K562 (cell line): ENCODE data around the gene POLR3E. TPM values are rescaled to one million over a fixed set of nuclear protein-coding genes. Genes with fewer than 3 reads are reported as not detected.

Source experiments
- ATAC-seq: fragments of 200-7000 bp; cut with Tn5 transposase; 3 replicates; pipeline ENCODE4 v1.9.1; 2020; ENCODE audit warnings: moderate library complexity
- BruUV-seq: library from RNA; stranded (reverse); fragments of 400-500 nt; replicated peaks from 2 replicates; lab custom pipeline; 2021; lab: Mats Ljungman, UMichigan
- CTCF ChIA-PET: fragments of 300-600 bp; formaldehyde crosslinking; extraction: SDS; loops from one replicate; lab custom pipeline; 2021; ENCODE audit warnings: low intra/inter-chr PET ratio; lab: Yijun Ruan, JAX
- POLR2A ChIA-PET: fragments of 300-600, 350-650 bp; sonication (Branson Sonifier 250); formaldehyde crosslinking; extraction: SDS; loops from one replicate; lab custom pipeline; 2021; ENCODE audit warnings: antibody characterized with exemption, inconsistent platforms; lab: Yijun Ruan, JAX
- DNase-seq, 4 experiments: peaks; one replicate each; pipeline versions ENCODE4 v3.0.0 to v3.0.0-alpha.2; 2011 to 2018; ENCODE audit warnings: low spot score in 3 of 4, mixed read lengths in 3 of 4; ENCODE audit errors: extremely low read depth in 1 of 4
- FAIRE-seq: peaks from 2 replicates; lab custom pipeline; 2011; peaks lifted over from hg19 to GRCh38; lab: Jason Lieb, UNC
- H2AFZ ChIP-seq: 2 replicates; pipeline ENCODE4 v1.6.0; 2011; ENCODE audit warnings: low read depth, low read length, control low read depth, inconsistent platforms
- H3K27ac ChIP-seq: fragments of 200-600 bp; 3 replicates; pipeline ENCODE4 v1.8.0; 2011; ENCODE audit warnings: low read depth, mild to moderate bottlenecking, control low read depth, inconsistent platforms, low read length, moderate library complexity, mixed read lengths; ENCODE audit errors: extremely low read depth
- H3K27me3 ChIP-seq, 2 experiments: fragments of 300-600 bp in 1 of 2; 2 replicates in 1 of 2; 3 replicates in 1 of 2; pipeline versions ENCODE4 v1.6.0 to v1.8.0; 2011; ENCODE audit warnings: inconsistent platforms in 2 of 2, low read length in 2 of 2, mild to moderate bottlenecking in 1 of 2, mixed read lengths in 1 of 2, moderate library complexity in 1 of 2; ENCODE audit not compliant: control insufficient read depth in 2 of 2, insufficient read depth in 2 of 2
- H3K36me3 ChIP-seq: fragments of 300-600 bp; 3 replicates; pipeline ENCODE4 v1.8.0; 2011; ENCODE audit warnings: mild to moderate bottlenecking, low read length, inconsistent platforms; ENCODE audit not compliant: control insufficient read depth, insufficient read depth
- H3K4me1 ChIP-seq, 2 experiments: fragments of 200-600 bp in 1 of 2; replicated peaks in 1 of 2; 2 replicates in 1 of 2; 3 replicates in 1 of 2; pipeline versions ENCODE4 v1.5.1 to v1.8.0; 2011; ENCODE audit warnings: inconsistent platforms in 2 of 2, low read length in 2 of 2, mild to moderate bottlenecking in 1 of 2, mixed read lengths in 1 of 2, moderate library complexity in 1 of 2; ENCODE audit not compliant: control insufficient read depth in 2 of 2, insufficient read depth in 2 of 2
- H3K4me2 ChIP-seq: 2 replicates; pipeline ENCODE4 v1.6.1; 2011; ENCODE audit warnings: low read length, control low read depth, inconsistent platforms, mixed read lengths; ENCODE audit not compliant: insufficient read depth
- H3K4me3 ChIP-seq: fragments of 200-600 bp; sonication (generic), shearing (Covaris generic); 2 replicates; pipeline ENCODE4 v1.5.1; 2016; ENCODE audit warnings: control low read depth, inconsistent platforms
- H3K79me2 ChIP-seq: fragments of 200-600 bp; 3 replicates; pipeline ENCODE4 v1.8.0; 2011; ENCODE audit warnings: low read length, inconsistent platforms; ENCODE audit not compliant: control insufficient read depth, insufficient read depth
- H3K9ac ChIP-seq, 2 experiments: 2 replicates each; pipeline versions ENCODE4 v1.6.0 to v1.6.1; 2011; ENCODE audit warnings: low read depth in 2 of 2, low read length in 2 of 2, control low read depth in 1 of 2, inconsistent platforms in 1 of 2, mild to moderate bottlenecking in 1 of 2, mixed read lengths in 1 of 2; ENCODE audit not compliant: insufficient read depth in 1 of 2
- H3K9me1 ChIP-seq: one replicate; pipeline ENCODE4 v1.6.0; 2011; ENCODE audit warnings: inconsistent platforms, mild to moderate bottlenecking, low read length, moderate library complexity; ENCODE audit not compliant: control insufficient read depth, insufficient read depth
- H3K9me3 ChIP-seq: replicated peaks from 2 replicates; pipeline ENCODE4 v1.5.1; 2011; ENCODE audit warnings: low read depth, low read length, inconsistent platforms; ENCODE audit not compliant: control insufficient read depth, insufficient read depth
- H4K20me1 ChIP-seq: replicated peaks from 2 replicates; pipeline ENCODE4 v1.6.1; 2011; ENCODE audit warnings: low read length, inconsistent platforms, mixed read lengths; ENCODE audit not compliant: control insufficient read depth, insufficient read depth
- BDP1 ChIP-seq: IDR thresholded peaks from 3 replicates; pipeline ENCODE4 v1.6.1; 2011; ENCODE audit not compliant: insufficient read length, insufficient read depth
- CREM ChIP-seq: IDR thresholded peaks from 2 replicates; pipeline ENCODE4 v1.6.1; 2014; ENCODE audit warnings: antibody characterized with exemption, low read depth
- ELK1 ChIP-seq: sonication (generic); formaldehyde crosslinking; IDR thresholded peaks from 2 replicates; pipeline ENCODE4 v1.8.1; 2022; ENCODE audit warnings: missing genetic modification reagents
- ETS2 ChIP-seq: IDR thresholded peaks from 2 replicates; pipeline ENCODE4 v1.6.1; 2016; ENCODE audit warnings: borderline replicate concordance, missing genetic modification characterization, mild to moderate bottlenecking, moderate library complexity, missing compliant biosample characterization; ENCODE audit not compliant: poor library complexity, severe bottlenecking
- HDAC1 ChIP-seq, 2 experiments: fragments of 450-650 bp; IDR thresholded peaks; 2 replicates each; pipeline ENCODE4 v1.6.1; 2016 to 2017; ENCODE audit warnings: inconsistent platforms in 1 of 2, mild to moderate bottlenecking in 1 of 2, moderate library complexity in 1 of 2
- JUN ChIP-seq, 2 experiments: sonication (generic) in 1 of 2; formaldehyde crosslinking in 1 of 2; IDR thresholded peaks; 2 replicates each; pipeline versions ENCODE4 v1.6.1 to v1.8.0; 2012 to 2022; ENCODE audit warnings: borderline replicate concordance in 2 of 2, mild to moderate bottlenecking in 2 of 2, improper control_type of control experiment in 1 of 2, low read depth in 1 of 2, low read length in 1 of 2, missing genetic modification reagents in 1 of 2
- LEF1 ChIP-seq: fragments of 450-650 bp; IDR thresholded peaks from 2 replicates; pipeline ENCODE4 v1.6.1; 2016; ENCODE audit warnings: mild to moderate bottlenecking
- MEF2D ChIP-seq: conservative IDR thresholded peaks from 2 replicates; pipeline ENCODE4 v1.6.1; 2016; ENCODE audit warnings: low read depth, missing genetic modification characterization, missing compliant biosample characterization
- PHF21A ChIP-seq: fragments of 450-650 bp; IDR thresholded peaks from 2 replicates; pipeline ENCODE4 v1.6.1; 2017; ENCODE audit warnings: low read depth, borderline replicate concordance
- PTRF ChIP-seq: fragments of 450-650 bp; IDR thresholded peaks from 2 replicates; pipeline ENCODE4 v1.6.1; 2016; ENCODE audit warnings: mild to moderate bottlenecking, missing genetic modification characterization, missing compliant biosample characterization
- RAD51 ChIP-seq: fragments of 450-650 bp; IDR thresholded peaks from 2 replicates; pipeline ENCODE4 v1.7.1; 2016; ENCODE audit warnings: low read depth, mild to moderate bottlenecking, borderline replicate concordance
- RFX7 ChIP-seq: fragments of 250-450 bp; sonication (Bioruptor Pico); IDR thresholded peaks from 2 replicates; pipeline ENCODE4 v1.5.1; 2021; ENCODE audit warnings: mild to moderate bottlenecking
- SETDB1 ChIP-seq: IDR thresholded peaks from one replicate; pipeline ENCODE4 v1.6.1; 2012; ENCODE audit warnings: low read length, control low read depth, inconsistent platforms
- SFPQ ChIP-seq: fragments of 200-400 bp; formaldehyde crosslinking; IDR thresholded peaks from 2 replicates; pipeline ENCODE4 v1.6.1; 2017; ENCODE audit warnings: mild to moderate bottlenecking, low read depth, low read length, moderate library complexity
- TAF15 ChIP-seq: fragments of 200-400 bp; formaldehyde crosslinking; IDR thresholded peaks from 2 replicates; pipeline ENCODE4 v1.6.1; 2017; ENCODE audit warnings: mild to moderate bottlenecking, low read depth, low read length, moderate library complexity
- TCF7L2 ChIP-seq: fragments of 150-350 bp; IDR thresholded peaks from 2 replicates; pipeline ENCODE4 v1.6.1; 2016; ENCODE audit warnings: low read depth, mild to moderate bottlenecking, low read length, moderate library complexity
- ZNF354B ChIP-seq: fragments of 250-450 bp; sonication (Bioruptor Pico); IDR thresholded peaks from 2 replicates; pipeline ENCODE4 v1.4.0; 2020
- ZNF589 ChIP-seq: fragments of 200-800 bp; sonication (Bioruptor generic); IDR thresholded peaks from 2 replicates; pipeline ENCODE4 v1.6.1; 2016; ENCODE audit warnings: low read depth, missing genetic modification characterization, missing compliant biosample characterization
- ZNF785 ChIP-seq: fragments of 250-450 bp; sonication (Bioruptor Pico); IDR thresholded peaks from 2 replicates; pipeline ENCODE4 v1.4.0; 2020; ENCODE audit warnings: mild to moderate bottlenecking
- WGBS: fragments of 100-300 bp; shearing (Covaris generic); methylation state at CpG from one replicate; pipeline ENCODE4 v1.1.6; 2016; ENCODE audit warnings: low coverage, mixed read lengths; ENCODE audit not compliant: insufficient coverage; ENCODE audit errors: missing lambda C conversion rate; 5-methylcytosine and 5-hydroxymethylcytosine counted together
- in situ Hi-C: fragments of 300-500 bp; cut with MboI; formaldehyde crosslinking; loops from 4 replicates; pipeline ENCODE4 v1.15.0; 2018; ENCODE audit warnings: inconsistent platforms, mixed read lengths
- intact Hi-C: fragments of 100-400 bp; cut with micrococcal nuclease; formaldehyde crosslinking; loops from 2 replicates; pipeline ENCODE4 v1.14.2; 2022
- polyA plus RNA-seq, 8 experiments: library from polyadenylated mRNA; depleted of rRNA in 4 of 8; stranded (reverse) in 5 of 8; unstranded in 3 of 8; fragments of >200 nt; fragmentation: Nextera tagmentation in 2 of 8; fragmentation: Illumina TruSeq in 1 of 8; extraction: Ambion mirVana in 2 of 8; extraction: Trizol in 1 of 8; gene quantifications; 2 replicates each; pipeline versions ENCODE4 v1.2.1 to v1.2.3, GENCODE V29; 2011 to 2014; ENCODE audit warnings: inconsistent platforms in 1 of 8, missing spikeins in 1 of 8
- total RNA-seq, 7 experiments: library from RNA; depleted of rRNA in 6 of 7; stranded (reverse); fragments of >200 nt in 6 of 7; fragmentation: Illumina TruSeq in 2 of 7; extraction: Trizol in 2 of 7; gene quantifications; 2 replicates each; pipeline versions ENCODE4 v1.2.1 to v1.2.3, GENCODE V29; 2011 to 2021; ENCODE audit warnings: low replicate concordance in 1 of 7

POLR3E gene
- total and polyA plus RNA-seq, 9 of the 15 experiments (the other 6 are each of a cell fraction or from before 2014, with no cell fraction given), result 17.7 to 151 (median 82.6) TPM

GRCh38 chr16:22328081-22328725 is 31.0 kb downstream of the POLR3E start (continued):
- TF ChIP-seq CREM (no peak), ZNF785 (no peak), ETS2 (tag) (no peak)

GRCh38 chr16:22329199-22329695 is 32.0 kb downstream of the POLR3E start:
- intact Hi-C loops, result loop anchor here (10.0 kb wide), 1 partner anchor 1144 kb away; no protein-coding TSS in a partner anchor
- 93% methylated on average over 9 of the region's 9 CpGs for WGBS
- peaks cover 0 to 4% of the 10 kb centered on the region in 2 experiments; a peak in 1 of 5 replicates for H3K4me1 ChIP-seq
- H3K79me2 ChIP-seq, result no peaks in the 10 kb centered on the region
- ATAC-seq, result no peak
- in situ Hi-C loops, result no loop called here
- no peaks in the 10 kb centered on the region for H3K27me3 ChIP-seq
- ChIA-PET CTCF (interaction anchor here (0.6 kb wide), 1 partner anchor 1522 kb away, joined by 3 read pairs; no protein-coding TSS in a partner anchor), POLR2A (interaction anchor here (0.6 to 1.0 kb wide), 5 partner anchors 8 to 1289 kb away, joined by 3 to 4 read pairs (median 3); no protein-coding TSS in a partner anchor)
- BruUV-seq, result TSS peak; percentile 24
- H3K4me2 ChIP-seq, result no peak overlapping the region
- no peak overlapping the region for H2AFZ ChIP-seq
- H3K9ac ChIP-seq, result no peak overlapping the region
- no peak overlapping the region for H3K27ac ChIP-seq
- H3K9me3 ChIP-seq, result no peaks in the 10 kb centered on the region
- H4K20me1 ChIP-seq, result peaks cover 6% of the 10 kb centered on the region; the same call in 1 of the 2 replicates
- H3K9me1 ChIP-seq, result no peaks in the 10 kb centered on the region
- peaks cover 97% of the 10 kb centered on the region for H3K36me3 ChIP-seq
- DNase-seq, result no peak
- no peak for FAIRE-seq
- H3K4me3 ChIP-seq, result no peak overlapping the region
- TF ChIP-seq SETDB1 (no peak), ZNF354B (CRISPR knock-in tag) (no peak), HDAC1 (IDR thresholded peaks at IDR 0.05) (no peak), MEF2D (tag) (no peak), RFX7 (CRISPR knock-in tag) (no peak), TCF7L2 (no peak), JUN (IDR thresholded peaks at IDR 0.05; ENCODE audit: borderline replicate concordance, low read depth, low read length) (no peak), JUN (CRISPR knock-in tag; IDR thresholded peaks at IDR 0.05; ENCODE audit: borderline replicate concordance) (no peak), PTRF (no peak), BDP1 (no peak), ZNF589 (CRISPR knock-in tag) (no peak), PHF21A (no peak), LEF1 (no peak), ELK1 (CRISPR knock-in tag) (no peak), TAF15 (no peak), RAD51 (no peak), SFPQ (no peak)
